Activated T-helper 1 cell treated with anti-CD3 and anti-CD28 coated beads, Interleukin-2, amount 50 U/mL, for 16 hours (primary cell): ENCODE data around the gene IER5L.

Experiments used
- DNase-seq, 2 donors: peaks; one replicate each; pipeline ENCODE4 v3.0.0-alpha.2; 2020; ENCODE audit warnings: low read depth in 1 of 2, low spot score in 1 of 2

The IER5L gene

GRCh38 chr9:129162497-129163197, 15.4 kb downstream of the IER5L start:
- no peak for DNase-seq

GRCh38 chr9:129161534-129161837, 16.6 kb downstream of the IER5L start:
- no peak for DNase-seq

- no peak for DNase-seq
These were observed 17.1 kb downstream of the IER5L start for GRCh38 chr9:129160712-129161533.

- DNase-seq, result no peak
These were observed 21.9 kb downstream of the IER5L start for GRCh38 chr9:129156163-129156562.

- no peak for DNase-seq
These were observed 23.1 kb downstream of the IER5L start for GRCh38 chr9:129154866-129155477.

GRCh38 chr9:129151469-129151868, 26.6 kb downstream of the IER5L start:
- no peak for DNase-seq

GRCh38 chr9:129150672-129151211, 27.3 kb downstream of the IER5L start:
- no peak for DNase-seq

GRCh38 chr9:129150122-129150521, 27.9 kb downstream of the IER5L start:
- DNase-seq, result no peak

GRCh38 chr9:129149442-129149841, 28.6 kb downstream of the IER5L start:
- no peak for DNase-seq

GRCh38 chr9:129148463-129149204, 29.4 kb downstream of the IER5L start:
- DNase-seq, result no peak

GRCh38 chr9:129146441-129146941, 31.6 kb downstream of the IER5L start:
- DNase-seq, result no peak

- DNase-seq, result no peak
These were observed 32.2 kb downstream of the IER5L start for GRCh38 chr9:129145841-129146292.

GRCh38 chr9:129145316-129145715, 32.7 kb downstream of the IER5L start:
- DNase-seq, result no peak

GRCh38 chr9:129143031-129143927, 34.8 kb downstream of the IER5L start:
- DNase-seq, result peak; percentile 53 to 56

- DNase-seq, result no peak
These were observed 35.7 kb downstream of the IER5L start for GRCh38 chr9:129142138-129142935.

GRCh38 chr9:129141066-129142041, 36.7 kb downstream of the IER5L start:
- peak in 1 of 2 donors; percentile 9 for DNase-seq

GRCh38 chr9:129140397-129141065, 37.5 kb downstream of the IER5L start:
- DNase-seq, result no peak
